ENCODE measurements around the gene PSME3IP1. TPM values are rescaled to one million over a fixed set of nuclear protein-coding genes. Genes with fewer than 3 reads are reported as not detected.

PSME3IP1 gene
- total and polyA plus RNA-seq, 9 of the 15 experiments (the other 6 are each of a cell fraction or from before 2014, with no cell fraction given): 63.8 to 187 (median 142) TPM

GRCh38 chr16:57179215-57179828, 6.5 kb downstream of the PSME3IP1 start:
- peaks cover 11% of the 10 kb centered on the region for H3K36me3 ChIP-seq (ENCODE audit: control insufficient read depth, insufficient read depth, low read length)
- H3K4me3 ChIP-seq: no peak overlapping the region
- intact Hi-C loops (cut with micrococcal nuclease): no loop called here
- H3K9me1 ChIP-seq (ENCODE audit: control insufficient read depth, insufficient read depth, low read length): no peaks in the 10 kb centered on the region
- in situ Hi-C loops (cut with MboI): no loop called here
- WGBS (ENCODE audit: insufficient coverage, low coverage, missing lambda C conversion rate): 88% methylated on average over 3 of the region's 3 CpGs
- no peak overlapping the region for H3K9ac ChIP-seq (ENCODE audit: insufficient read depth in 1 of 2, low read depth in 2 of 2, low read length in 2 of 2)
- no peak overlapping the region for H3K27ac ChIP-seq (ENCODE audit: extremely low read depth, low read depth, low read length)
- H3K27me3 ChIP-seq (ENCODE audit: control insufficient read depth in 2 of 2, insufficient read depth in 2 of 2, low read length in 2 of 2): no peaks in the 10 kb centered on the region
- BruUV-seq (replicated peaks): no TSS peak
- H3K4me1 ChIP-seq (replicated peaks in 1 of 2; ENCODE audit: control insufficient read depth in 2 of 2, insufficient read depth in 2 of 2, low read length in 2 of 2): no peaks in the 10 kb centered on the region; a peak in 1 of 5 replicates
- POLR2A ChIA-PET: interaction anchor here (1.3 kb wide), 2 partner anchors 17 to 18 kb away, joined by 4 read pairs; no protein-coding TSS in a partner anchor
- DNase-seq (ENCODE audit: extremely low read depth in 1 of 4, low spot score in 3 of 4): no peak
- no peak overlapping the region for H2AFZ ChIP-seq (ENCODE audit: low read depth, low read length)
- CTCF ChIA-PET (ENCODE audit: low intra/inter-chr PET ratio): no interaction called here
- no peaks in the 10 kb centered on the region for H4K20me1 ChIP-seq (replicated peaks; ENCODE audit: control insufficient read depth, insufficient read depth, low read length)
- FAIRE-seq: no peak
- no peak for TF ChIP-seq ZSCAN32 (CRISPR knock-in tag; IDR thresholded peaks at IDR 0.05)
- no peak for TF ChIP-seq MECOM (CRISPR knock-in tag; IDR thresholded peaks at IDR 0.05)
- no peak for TF ChIP-seq ZNF644 (tag; IDR thresholded peaks at IDR 0.05; ENCODE audit: low read depth)
- no peak for TF ChIP-seq SREBF1 (IDR thresholded peaks at IDR 0.05; ENCODE audit: borderline replicate concordance, low read depth, low read length)
- no peak for TF ChIP-seq ZNF583 (CRISPR knock-in tag; IDR thresholded peaks at IDR 0.05)
- TF ChIP-seq ZNF699 (CRISPR knock-in tag; IDR thresholded peaks at IDR 0.05; ENCODE audit: insufficient replicate concordance): no peak
- no peak for TF ChIP-seq HSF4 (CRISPR knock-in tag; IDR thresholded peaks at IDR 0.05; ENCODE audit: borderline replicate concordance)
- TF ChIP-seq, protein P1, sequence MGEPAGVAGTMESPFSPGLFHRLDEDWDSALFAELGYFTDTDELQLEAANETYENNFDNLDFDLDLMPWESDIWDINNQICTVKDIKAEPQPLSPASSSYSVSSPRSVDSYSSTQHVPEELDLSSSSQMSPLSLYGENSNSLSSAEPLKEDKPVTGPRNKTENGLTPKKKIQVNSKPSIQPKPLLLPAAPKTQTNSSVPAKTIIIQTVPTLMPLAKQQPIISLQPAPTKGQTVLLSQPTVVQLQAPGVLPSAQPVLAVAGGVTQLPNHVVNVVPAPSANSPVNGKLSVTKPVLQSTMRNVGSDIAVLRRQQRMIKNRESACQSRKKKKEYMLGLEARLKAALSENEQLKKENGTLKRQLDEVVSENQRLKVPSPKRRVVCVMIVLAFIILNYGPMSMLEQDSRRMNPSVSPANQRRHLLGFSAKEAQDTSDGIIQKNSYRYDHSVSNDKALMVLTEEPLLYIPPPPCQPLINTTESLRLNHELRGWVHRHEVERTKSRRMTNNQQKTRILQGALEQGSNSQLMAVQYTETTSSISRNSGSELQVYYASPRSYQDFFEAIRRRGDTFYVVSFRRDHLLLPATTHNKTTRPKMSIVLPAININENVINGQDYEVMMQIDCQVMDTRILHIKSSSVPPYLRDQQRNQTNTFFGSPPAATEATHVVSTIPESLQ (CRISPR knock-in tag; IDR thresholded peaks at IDR 0.05): no peak
- TF ChIP-seq BRD9 (IDR thresholded peaks at IDR 0.05; ENCODE audit: low read depth, partially characterized antibody): no peak
- H3K9me3 ChIP-seq (replicated peaks; ENCODE audit: control insufficient read depth, insufficient read depth, low read depth, low read length): no peaks in the 10 kb centered on the region
- peaks cover 45% of the 10 kb centered on the region for H3K79me2 ChIP-seq (ENCODE audit: control insufficient read depth, insufficient read depth, low read length)
- ATAC-seq: no peak
- H3K4me2 ChIP-seq (ENCODE audit: insufficient read depth, low read length): no peak overlapping the region

Data from K562 (cell line).